Ascending aorta (tissue), 2 donors: ENCODE data around the gene UGT1A7. TPM values are rescaled to one million over a fixed set of nuclear protein-coding genes. Genes with fewer than 3 reads are reported as not detected.

ENCODE experiments used
- DNase-seq, 2 donors: peaks; one replicate each; pipeline ENCODE4 v3.0.0-alpha.2; 2019; ENCODE audit warnings: low spot score in 2 of 2
- H3K27ac ChIP-seq, 2 donors: fragments of 200-600 bp; sonication (generic); one replicate each; pipeline ENCODE4 v1.5.1; 2016 to 2017; ENCODE audit warnings: mild to moderate bottlenecking in 1 of 2
- H3K27me3 ChIP-seq: fragments of 200-600 bp; sonication (generic); one replicate; pipeline ENCODE4 v1.5.1; 2017
- H3K36me3 ChIP-seq, 2 donors: fragments of 200-600 bp; sonication (generic); one replicate each; pipeline ENCODE4 v1.5.1; 2016
- H3K4me1 ChIP-seq, 2 donors: fragments of 200-600 bp; sonication (generic); one replicate each; pipeline ENCODE4 v1.5.1; 2016 to 2017; ENCODE audit warnings: mild to moderate bottlenecking in 1 of 2
- H3K4me3 ChIP-seq, 2 donors: fragments of 200-600 bp; sonication (generic); one replicate each; pipeline ENCODE4 v1.5.1; 2016 to 2017; ENCODE audit warnings: mild to moderate bottlenecking in 1 of 2
- H3K9me3 ChIP-seq, 2 donors: fragments of 200-600 bp; sonication (generic); one replicate each; pipeline ENCODE4 v1.5.1; 2016
- intact Hi-C: fragments of 100-400 bp; cut with DNase I; formaldehyde crosslinking; loops from one replicate; pipeline ENCODE4 v1.15.1; 2023
- total RNA-seq: library from RNA; depleted of rRNA; stranded (reverse); fragments of >200 nt; gene quantifications from one replicate; pipeline ENCODE4 v1.1.0, GENCODE V29; 2016
- TF ChIP-seq, protein P1 (sequence below), 3 experiments: fragments of 200-600 bp in 2 of 3; fragments of 450-650 bp in 1 of 3; sonication (generic) in 2 of 3; IDR thresholded peaks; one replicate each; pipeline ENCODE4 v1.5.1; 2016 to 2019; ENCODE audit warnings: antibody characterized with exemption in 3 of 3, mild to moderate bottlenecking in 1 of 3, moderate library complexity in 1 of 3

The UGT1A7 gene
- total RNA-seq, 1 donor from 2014 or later: not detected

DNA sequence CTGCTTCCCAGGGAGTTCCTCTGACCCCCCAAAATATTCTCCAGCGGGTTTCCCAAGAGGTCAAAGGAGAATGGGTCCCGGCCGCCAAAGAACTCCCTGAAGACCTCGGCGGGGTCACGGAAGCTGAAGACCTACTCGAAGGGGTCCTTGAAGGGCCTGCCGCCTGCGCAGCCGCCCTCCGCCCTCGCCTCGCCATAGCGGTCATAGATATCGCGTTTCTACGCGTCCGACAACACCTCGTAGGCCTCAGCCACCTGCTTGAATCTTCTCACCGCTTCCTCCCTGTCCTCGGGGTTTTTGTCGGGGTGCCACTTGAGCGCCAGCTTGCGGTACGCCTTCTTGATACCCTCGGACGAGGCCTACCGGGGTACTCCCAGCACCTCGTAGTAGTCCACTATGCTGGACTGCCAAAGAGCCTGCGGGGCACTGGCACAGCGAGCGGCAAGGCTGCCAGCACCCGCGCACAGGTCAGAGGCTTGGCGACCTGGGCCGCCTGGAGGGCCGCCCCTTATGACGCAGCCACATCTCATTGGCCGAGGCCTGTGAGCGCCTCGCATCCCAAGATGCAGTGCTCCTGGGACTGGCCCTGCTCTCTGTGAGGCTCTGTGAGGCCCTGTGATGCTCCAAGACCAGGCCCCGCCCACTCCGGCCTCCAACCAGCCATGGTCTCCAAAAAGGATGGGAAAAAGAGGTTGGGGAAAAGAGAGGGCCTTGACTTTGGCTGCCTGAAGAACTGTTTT lies 73.3 kb downstream of the UGT1A7 start:
- DNase-seq: no peak
- H3K27me3 ChIP-seq: no peaks in the 10 kb centered on the region
- no peak overlapping the region for H3K4me3 ChIP-seq
- TF ChIP-seq, protein P1, sequence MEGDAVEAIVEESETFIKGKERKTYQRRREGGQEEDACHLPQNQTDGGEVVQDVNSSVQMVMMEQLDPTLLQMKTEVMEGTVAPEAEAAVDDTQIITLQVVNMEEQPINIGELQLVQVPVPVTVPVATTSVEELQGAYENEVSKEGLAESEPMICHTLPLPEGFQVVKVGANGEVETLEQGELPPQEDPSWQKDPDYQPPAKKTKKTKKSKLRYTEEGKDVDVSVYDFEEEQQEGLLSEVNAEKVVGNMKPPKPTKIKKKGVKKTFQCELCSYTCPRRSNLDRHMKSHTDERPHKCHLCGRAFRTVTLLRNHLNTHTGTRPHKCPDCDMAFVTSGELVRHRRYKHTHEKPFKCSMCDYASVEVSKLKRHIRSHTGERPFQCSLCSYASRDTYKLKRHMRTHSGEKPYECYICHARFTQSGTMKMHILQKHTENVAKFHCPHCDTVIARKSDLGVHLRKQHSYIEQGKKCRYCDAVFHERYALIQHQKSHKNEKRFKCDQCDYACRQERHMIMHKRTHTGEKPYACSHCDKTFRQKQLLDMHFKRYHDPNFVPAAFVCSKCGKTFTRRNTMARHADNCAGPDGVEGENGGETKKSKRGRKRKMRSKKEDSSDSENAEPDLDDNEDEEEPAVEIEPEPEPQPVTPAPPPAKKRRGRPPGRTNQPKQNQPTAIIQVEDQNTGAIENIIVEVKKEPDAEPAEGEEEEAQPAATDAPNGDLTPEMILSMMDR (IDR thresholded peaks at IDR 0.05): no peak
- no peaks in the 10 kb centered on the region for H3K9me3 ChIP-seq
- H3K27ac ChIP-seq: no peak overlapping the region
- H3K36me3 ChIP-seq: no peaks in the 10 kb centered on the region
- intact Hi-C loops: no loop called here
- H3K4me1 ChIP-seq: no peaks in the 10 kb centered on the region

DNA sequence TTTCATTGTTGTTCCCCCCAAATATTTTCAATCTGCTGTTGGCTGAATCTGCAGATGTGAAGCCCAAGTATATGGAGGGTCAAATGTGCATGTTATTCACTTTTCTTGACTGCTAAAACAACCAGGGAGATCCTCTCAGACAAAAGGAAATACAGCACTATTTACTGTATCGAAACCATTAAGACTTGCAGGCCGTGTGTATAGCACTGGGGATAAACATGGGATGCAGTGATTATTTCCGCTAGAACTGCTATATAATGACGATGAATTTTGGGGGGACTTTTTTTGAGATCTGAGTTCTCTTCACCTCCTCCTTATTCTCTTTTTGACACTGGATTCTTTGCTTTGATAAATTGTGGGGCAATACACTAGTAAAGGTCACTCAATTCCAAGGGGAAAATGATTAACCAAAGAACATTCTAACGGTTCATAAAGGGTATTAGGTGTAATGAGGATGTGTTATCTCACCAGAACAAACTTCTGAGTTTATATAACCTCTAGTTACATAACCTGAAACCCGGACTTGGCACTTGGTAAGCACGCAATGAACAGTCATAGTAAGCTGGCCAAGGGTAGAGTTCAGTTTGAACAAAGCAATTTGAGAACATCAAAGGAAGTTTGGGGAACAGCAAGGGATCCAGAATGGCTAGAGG lies 74.9 kb downstream of the UGT1A7 start:
- no peak for DNase-seq
- Histone ChIP-seq H3K27ac (no peak overlapping the region), H3K9me3 (no peaks in the 10 kb centered on the region), H3K27me3 (no peaks in the 10 kb centered on the region), H3K36me3 (no peaks in the 10 kb centered on the region), H3K4me1 (no peaks in the 10 kb centered on the region), H3K4me3 (no peak overlapping the region)
- TF ChIP-seq, protein P1 (IDR thresholded peaks at IDR 0.05): no peak
- intact Hi-C loops: no loop called here

DNA sequence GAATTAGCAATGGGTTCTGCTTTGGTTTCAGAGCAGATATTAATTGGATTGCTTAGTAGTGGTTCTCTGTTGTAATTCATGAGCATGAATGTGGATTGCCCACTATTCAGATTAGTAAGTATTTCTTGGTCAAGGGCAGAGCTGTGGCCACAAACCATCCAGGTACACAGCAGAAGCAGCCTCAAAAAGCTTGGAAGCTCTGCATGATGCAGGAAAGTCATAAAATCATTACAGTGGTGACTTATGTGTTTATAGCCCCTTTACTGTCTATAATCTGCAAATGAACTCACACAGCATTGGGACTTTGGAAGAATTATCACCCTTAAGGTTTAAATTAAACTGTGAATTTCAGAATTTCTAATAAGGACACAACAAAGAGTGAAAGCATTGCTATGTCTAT lies 76.4 kb downstream of the UGT1A7 start:
- DNase-seq: no peak
- no peak overlapping the region for H3K4me3 ChIP-seq

DNA sequence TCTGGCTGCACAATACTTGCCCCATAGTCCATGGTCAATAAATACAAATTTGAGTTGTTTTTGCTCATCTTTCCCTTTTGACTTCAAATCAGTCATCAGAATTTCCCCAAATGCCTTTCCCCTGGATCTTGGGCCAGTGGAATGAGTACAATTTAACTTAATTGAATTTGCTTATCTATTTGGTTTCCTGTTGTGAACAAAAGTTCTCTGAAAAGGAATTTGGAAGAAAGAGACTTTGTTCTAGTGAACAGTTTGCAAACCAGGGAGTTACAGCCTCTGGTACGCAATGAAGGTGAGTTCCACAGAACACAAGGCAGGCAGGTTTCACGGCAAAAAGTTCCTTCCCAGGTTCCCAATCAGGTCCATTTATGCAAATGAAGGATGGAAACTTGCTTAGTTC lies 77.1 kb downstream of the UGT1A7 start:
- no peak for DNase-seq
- no peaks in the 10 kb centered on the region for H3K27me3 ChIP-seq
- H3K27ac ChIP-seq: no peak overlapping the region
- no peaks in the 10 kb centered on the region for H3K9me3 ChIP-seq
- H3K4me3 ChIP-seq: no peak overlapping the region
- no peaks in the 10 kb centered on the region for H3K4me1 ChIP-seq
- TF ChIP-seq, protein P1 (IDR thresholded peaks at IDR 0.05): no peak
- H3K36me3 ChIP-seq: no peaks in the 10 kb centered on the region
- intact Hi-C loops: no loop called here

More for the DNA sequence above, 76.4 kb downstream of the UGT1A7 start:
- H3K9me3 ChIP-seq: no peaks in the 10 kb centered on the region
- TF ChIP-seq, protein P1 (IDR thresholded peaks at IDR 0.05): no peak
- no peak overlapping the region for H3K27ac ChIP-seq
- H3K4me1 ChIP-seq: no peaks in the 10 kb centered on the region
- no peaks in the 10 kb centered on the region for H3K27me3 ChIP-seq
- intact Hi-C loops: no loop called here
- H3K36me3 ChIP-seq: no peaks in the 10 kb centered on the region

DNA sequence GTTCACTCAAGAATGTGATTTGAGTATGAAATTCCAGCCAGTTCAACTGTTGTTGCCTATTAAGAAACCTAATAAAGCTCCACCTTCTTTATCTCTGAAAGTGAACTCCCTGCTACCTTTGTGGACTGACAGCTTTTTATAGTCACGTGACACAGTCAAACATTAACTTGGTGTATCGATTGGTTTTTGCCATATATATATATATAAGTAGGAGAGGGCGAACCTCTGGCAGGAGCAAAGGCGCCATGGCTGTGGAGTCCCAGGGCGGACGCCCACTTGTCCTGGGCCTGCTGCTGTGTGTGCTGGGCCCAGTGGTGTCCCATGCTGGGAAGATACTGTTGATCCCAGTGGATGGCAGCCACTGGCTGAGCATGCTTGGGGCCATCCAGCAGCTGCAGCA lies 78.3 kb downstream of the UGT1A7 start, which contains the start of gene UGT1A1:
TSS of gene UGT1A1 (plus strand) at position 228 of the 400 bp plus-strand sequence. CDS start at position 246, 18 bp downstream.
- Histone ChIP-seq H3K27me3 (no peaks in the 10 kb centered on the region), H3K4me3 (no peak within 1 kb of the TSS), H3K27ac (no peak within 1 kb of the TSS), H3K9me3 (no peaks in the 10 kb centered on the region), H3K36me3 (no peaks in the 10 kb centered on the region), H3K4me1 (no peaks in the 10 kb centered on the region)
- intact Hi-C loops: no loop called here
- TF ChIP-seq, protein P1 (IDR thresholded peaks at IDR 0.05): no peak
- no peak for DNase-seq
